Activated naive CD4-positive, alpha-beta T cell treated with anti-CD3 and anti-CD28 coated beads for 36 hours (primary cell): ENCODE measurements around the gene VSTM4. TPM values are rescaled to one million over a fixed set of nuclear protein-coding genes. Genes with fewer than 3 reads are reported as not detected.

Experiments used
- CTCF ChIA-PET: fragments of 350-600 bp; sonication (Branson Sonifier 250); formaldehyde crosslinking; loops from one replicate; lab custom pipeline; 2021; ENCODE audit warnings: antibody characterized with exemption; lab: Charles Lee
- DNase-seq: peaks from one replicate; pipeline ENCODE4 v3.0.0-alpha.2; 2020
- H3K27ac Mint-ChIP-seq: one replicate; pipeline ENCODE4 v1.8.0; 2021; ENCODE audit warnings: mild to moderate bottlenecking, mixed read lengths
- H3K27me3 Mint-ChIP-seq: one replicate; pipeline ENCODE4 v1.8.0; 2021; ENCODE audit warnings: low read depth, mixed read lengths
- H3K36me3 Mint-ChIP-seq: one replicate; pipeline ENCODE4 v1.8.0; 2021; ENCODE audit warnings: low read depth, mixed read lengths
- H3K4me1 Mint-ChIP-seq: one replicate; pipeline ENCODE4 v1.8.0; 2021; ENCODE audit warnings: low read depth, mixed read lengths
- H3K4me3 Mint-ChIP-seq: one replicate; pipeline ENCODE4 v1.8.0; 2021; ENCODE audit warnings: mild to moderate bottlenecking, moderate library complexity, mixed read lengths
- H3K9me3 Mint-ChIP-seq: one replicate; pipeline ENCODE4 v1.8.0; 2021; ENCODE audit warnings: mixed read lengths
- intact Hi-C: fragments of 100-400 bp; cut with micrococcal nuclease; formaldehyde crosslinking; loops from one replicate; pipeline ENCODE4 v1.15.1; 2023
- total RNA-seq, 2 experiments: library from RNA; stranded (reverse); gene quantifications; one replicate each; pipeline ENCODE4 v1.2.3, GENCODE V29; 2021

VSTM4 gene
- total RNA-seq = not detected

DNA sequence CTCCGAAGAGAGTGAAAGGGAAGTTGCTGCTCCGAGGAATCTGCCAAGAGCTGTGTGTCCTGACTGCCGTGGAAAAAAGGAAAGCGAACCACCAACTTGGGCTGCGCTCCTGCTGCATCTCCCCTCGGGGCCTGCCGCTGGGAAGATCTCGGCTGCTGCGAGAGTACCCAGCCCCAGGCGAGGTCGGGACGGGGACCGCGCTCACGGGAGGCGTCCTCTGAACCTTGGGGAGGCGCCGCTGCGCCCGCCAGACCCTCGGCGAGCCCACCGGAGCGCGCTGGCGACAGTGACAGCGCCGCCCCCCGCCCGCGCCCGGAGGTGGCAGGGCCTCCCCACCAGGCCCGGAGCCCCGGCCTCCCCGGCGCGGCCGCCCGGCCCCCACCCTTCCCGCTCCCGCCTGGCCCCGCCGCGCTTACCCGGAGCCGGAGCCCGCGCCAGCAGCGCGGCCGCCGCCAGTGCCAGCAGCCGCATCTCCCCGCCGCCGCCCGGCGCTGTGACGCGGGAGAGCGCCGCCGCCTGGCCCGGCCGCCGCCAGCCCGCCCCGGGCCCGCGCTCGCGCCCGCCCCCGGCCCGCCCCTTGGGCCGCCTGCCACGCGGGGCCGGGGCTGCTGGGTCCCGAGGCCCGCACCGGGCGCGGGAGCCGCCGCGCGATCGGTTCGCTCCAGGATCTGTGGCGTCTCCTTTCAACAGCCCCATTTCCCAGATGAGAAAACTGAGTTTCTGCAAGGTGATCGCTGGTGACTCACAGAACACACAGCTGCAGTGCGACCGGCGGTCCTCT is at the start of gene VSTM4:
VSTM4 (minus strand) TSS at position 508 of the 781 bp plus-strand sequence; CDS start at position 471, 37 bp downstream.
- intact Hi-C loops = no loop called here
- CTCF ChIA-PET = no interaction called here

GRCh38 chr10:49164559-49165188 is 49.4 kb upstream of the VSTM4 start:
- Mint-ChIP-seq H3K27ac (no peak overlapping the region), H3K9me3 (no peaks in the 10 kb centered on the region), H3K36me3 (no peaks in the 10 kb centered on the region), H3K27me3 (no peaks in the 10 kb centered on the region), H3K4me1 (no peaks in the 10 kb centered on the region), H3K4me3 (no peak overlapping the region)
- intact Hi-C loops = loop anchor here (1.0 to 5.0 kb wide), 3 partner anchors 184 to 506 kb away; no protein-coding TSS in a partner anchor
- CTCF ChIA-PET = interaction anchor here (0.6 to 1.6 kb wide), 9 partner anchors 9 to 609 kb away, joined by 3 to 8 read pairs (median 3); no protein-coding TSS in a partner anchor
- DNase-seq = peak; percentile 46

More for the DNA sequence above, at the start of gene VSTM4:
- H3K27me3 Mint-ChIP-seq = peaks cover 13% of the 10 kb centered on the region
- no peak within 1 kb of the TSS for H3K4me3 Mint-ChIP-seq
- DNase-seq = no peak
- H3K9me3 Mint-ChIP-seq = no peaks in the 10 kb centered on the region
- H3K36me3 Mint-ChIP-seq = no peaks in the 10 kb centered on the region
- H3K27ac Mint-ChIP-seq = no peak within 1 kb of the TSS
- peaks cover 4% of the 10 kb centered on the region for H3K4me1 Mint-ChIP-seq

DNA sequence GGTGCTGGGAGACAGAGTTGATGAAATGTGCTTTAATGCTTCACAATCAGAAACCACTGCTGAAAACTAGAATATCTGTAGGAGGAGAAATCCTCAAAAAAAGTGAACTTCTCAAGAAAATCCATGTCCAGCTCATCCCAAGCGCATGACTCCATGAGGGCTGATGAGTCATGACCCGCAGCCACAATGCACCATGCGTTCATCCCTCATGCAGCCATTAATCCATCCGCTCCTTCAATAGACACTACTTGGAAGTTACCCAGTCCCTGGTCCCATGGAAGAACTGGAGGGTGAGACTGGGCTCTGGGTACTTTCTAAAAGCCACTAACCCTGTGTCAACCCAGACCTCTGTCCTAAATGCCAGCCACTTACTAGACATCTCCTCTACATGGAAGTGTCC is 48.4 kb upstream of the VSTM4 start:
- no peaks in the 10 kb centered on the region for H3K36me3 Mint-ChIP-seq
- H3K27ac Mint-ChIP-seq = no peak overlapping the region

GRCh38 chr10:49162761-49163310 is 47.5 kb upstream of the VSTM4 start:
- H3K36me3 Mint-ChIP-seq = no peaks in the 10 kb centered on the region
- CTCF ChIA-PET = no interaction called here
- H3K27me3 Mint-ChIP-seq = peaks cover 3% of the 10 kb centered on the region
- no peak overlapping the region for H3K27ac Mint-ChIP-seq
- H3K4me3 Mint-ChIP-seq = no peak overlapping the region
- intact Hi-C loops = loop anchor here (5.0 kb wide), 1 partner anchor 349 kb away; no protein-coding TSS in a partner anchor
- no peaks in the 10 kb centered on the region for H3K9me3 Mint-ChIP-seq
- H3K4me1 Mint-ChIP-seq = no peaks in the 10 kb centered on the region
- DNase-seq = no peak

More for the DNA sequence above, 48.4 kb upstream of the VSTM4 start:
- Mint-ChIP-seq H3K27me3 (no peaks in the 10 kb centered on the region), H3K4me3 (no peak overlapping the region), H3K4me1 (no peaks in the 10 kb centered on the region), H3K9me3 (no peaks in the 10 kb centered on the region)
- CTCF ChIA-PET = interaction anchor here (1.0 to 1.6 kb wide), 4 partner anchors 12 to 506 kb away, joined by 3 to 8 read pairs (median 5); no protein-coding TSS in a partner anchor
- intact Hi-C loops = loop anchor here (1.0 to 5.0 kb wide), 3 partner anchors 183 to 505 kb away; no protein-coding TSS in a partner anchor
- DNase-seq = no peak

- Mint-ChIP-seq H3K4me3 (no peak overlapping the region), H3K4me1 (no peaks in the 10 kb centered on the region), H3K9me3 (no peaks in the 10 kb centered on the region), H3K36me3 (no peaks in the 10 kb centered on the region), H3K27me3 (peaks cover 3% of the 10 kb centered on the region), H3K27ac (no peak overlapping the region)
- intact Hi-C loops = loop anchor here (5.0 kb wide), 1 partner anchor 350 kb away; no protein-coding TSS in a partner anchor
- CTCF ChIA-PET = interaction anchor here (0.7 to 1.3 kb wide), 4 partner anchors 15 to 882 kb away, joined by 3 to 5 read pairs (median 3); no protein-coding TSS in a partner anchor
- no peak for DNase-seq
Observed at GRCh38 chr10:49162063-49162462, 46.7 kb upstream of the VSTM4 start.

- Mint-ChIP-seq H3K36me3 (no peaks in the 10 kb centered on the region), H3K4me3 (no peak overlapping the region), H3K27me3 (peaks cover 5% of the 10 kb centered on the region), H3K4me1 (no peaks in the 10 kb centered on the region), H3K27ac (no peak overlapping the region), H3K9me3 (no peaks in the 10 kb centered on the region)
- DNase-seq = no peak
- CTCF ChIA-PET = interaction anchor here (0.7 to 1.3 kb wide), 4 partner anchors 15 to 883 kb away, joined by 3 to 5 read pairs (median 3); no protein-coding TSS in a partner anchor
- intact Hi-C loops = loop anchor here (5.0 kb wide), 1 partner anchor 351 kb away; no protein-coding TSS in a partner anchor
Observed at GRCh38 chr10:49161411-49161997, 46.2 kb upstream of the VSTM4 start.

DNA sequence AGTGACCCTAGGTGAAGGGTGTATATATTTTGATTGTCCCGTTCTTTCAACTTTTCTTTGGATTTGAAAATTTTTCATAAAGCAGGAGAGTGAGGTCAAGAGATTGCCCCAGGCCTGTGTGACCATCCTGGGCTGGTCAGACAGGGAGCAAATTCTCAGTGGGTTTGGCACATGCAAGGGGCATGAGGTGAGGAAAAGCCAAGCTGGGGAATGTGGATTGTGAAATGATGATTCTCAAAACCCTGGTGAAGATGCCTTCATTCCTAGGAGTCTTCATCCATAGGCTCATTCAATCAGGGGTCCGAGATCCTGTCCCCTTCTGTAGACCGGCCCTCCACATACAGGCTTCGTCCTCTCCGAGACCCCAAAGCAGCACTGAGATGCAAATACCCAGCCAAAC is 45.5 kb upstream of the VSTM4 start:
- Mint-ChIP-seq H3K27ac (no peak overlapping the region), H3K4me3 (no peak overlapping the region), H3K36me3 (no peaks in the 10 kb centered on the region), H3K4me1 (no peaks in the 10 kb centered on the region), H3K9me3 (no peaks in the 10 kb centered on the region), H3K27me3 (peaks cover 7% of the 10 kb centered on the region)
- CTCF ChIA-PET = interaction anchor here (1.3 kb wide), 2 partner anchors 14 to 505 kb away, joined by 3 to 5 read pairs; no protein-coding TSS in a partner anchor
- intact Hi-C loops = loop anchor here (5.0 kb wide), 1 partner anchor 351 kb away; no protein-coding TSS in a partner anchor
- no peak for DNase-seq

GRCh38 chr10:49160110-49160509 is 44.8 kb upstream of the VSTM4 start:
- peaks cover 11% of the 10 kb centered on the region for H3K27me3 Mint-ChIP-seq
- DNase-seq = no peak
- intact Hi-C loops = loop anchor here (5.0 kb wide), 1 partner anchor 352 kb away; no protein-coding TSS in a partner anchor
- H3K27ac Mint-ChIP-seq = no peak overlapping the region
- no peaks in the 10 kb centered on the region for H3K4me1 Mint-ChIP-seq
- no peaks in the 10 kb centered on the region for H3K36me3 Mint-ChIP-seq
- CTCF ChIA-PET = no interaction called here
- H3K9me3 Mint-ChIP-seq = no peaks in the 10 kb centered on the region
- H3K4me3 Mint-ChIP-seq = no peak overlapping the region

GRCh38 chr10:49158915-49159314 is 43.6 kb upstream of the VSTM4 start:
- no peak overlapping the region for H3K27ac Mint-ChIP-seq
- H3K4me3 Mint-ChIP-seq = no peak overlapping the region
- CTCF ChIA-PET = no interaction called here
- H3K9me3 Mint-ChIP-seq = no peaks in the 10 kb centered on the region
- H3K27me3 Mint-ChIP-seq = peaks cover 11% of the 10 kb centered on the region
- intact Hi-C loops = no loop called here
- no peak for DNase-seq
- H3K4me1 Mint-ChIP-seq = no peaks in the 10 kb centered on the region
- H3K36me3 Mint-ChIP-seq = no peaks in the 10 kb centered on the region

GRCh38 chr10:49158404-49158803 is 43.1 kb upstream of the VSTM4 start:
- no peak for DNase-seq
- no peak overlapping the region for H3K4me3 Mint-ChIP-seq
- intact Hi-C loops = no loop called here
- H3K9me3 Mint-ChIP-seq = no peaks in the 10 kb centered on the region
- no peaks in the 10 kb centered on the region for H3K36me3 Mint-ChIP-seq
- H3K27ac Mint-ChIP-seq = no peak overlapping the region
- H3K27me3 Mint-ChIP-seq = peaks cover 11% of the 10 kb centered on the region
- H3K4me1 Mint-ChIP-seq = no peaks in the 10 kb centered on the region
- CTCF ChIA-PET = no interaction called here

DNA sequence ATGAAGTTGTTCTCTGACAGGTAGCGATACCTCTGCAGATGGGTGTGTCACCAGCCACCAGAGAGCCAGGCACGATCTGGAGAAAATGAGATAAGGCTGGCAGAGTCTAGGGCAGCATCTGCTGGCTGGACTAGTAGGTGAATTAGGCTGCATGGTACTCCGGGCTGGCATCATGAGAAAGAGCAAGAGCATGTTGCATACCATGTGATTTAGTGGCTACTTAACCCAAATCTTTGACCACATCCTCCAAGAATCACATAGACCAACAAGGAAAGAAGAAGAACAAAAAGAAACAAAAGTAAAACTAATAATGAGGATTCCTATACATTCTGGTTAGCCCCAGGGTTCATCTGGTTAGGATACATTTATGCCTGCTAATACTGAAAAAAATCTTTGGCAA is 41.9 kb upstream of the VSTM4 start:
- H3K9me3 Mint-ChIP-seq = no peaks in the 10 kb centered on the region
- DNase-seq = no peak
- H3K36me3 Mint-ChIP-seq = no peaks in the 10 kb centered on the region
- H3K4me1 Mint-ChIP-seq = no peaks in the 10 kb centered on the region
- CTCF ChIA-PET = no interaction called here
- intact Hi-C loops = no loop called here
- H3K27ac Mint-ChIP-seq = no peak overlapping the region
- H3K27me3 Mint-ChIP-seq = peaks cover 12% of the 10 kb centered on the region
- H3K4me3 Mint-ChIP-seq = no peak overlapping the region

- Mint-ChIP-seq H3K9me3 (no peaks in the 10 kb centered on the region), H3K4me3 (no peak overlapping the region), H3K36me3 (no peaks in the 10 kb centered on the region), H3K27me3 (peaks cover 13% of the 10 kb centered on the region), H3K4me1 (no peaks in the 10 kb centered on the region), H3K27ac (no peak overlapping the region)
- intact Hi-C loops = no loop called here
- no peak for DNase-seq
- CTCF ChIA-PET = no interaction called here
Observed at GRCh38 chr10:49154641-49155040, 39.3 kb upstream of the VSTM4 start.
